Measurements from ENCODE around the gene ATG4A. TPM values are rescaled to one million over a fixed set of nuclear protein-coding genes. Genes with fewer than 3 reads are reported as not detected.

Gene ATG4A
- total and polyA plus RNA-seq, 2 of the 8 experiments (the other 6 are each of a cell fraction or from before 2014, with no cell fraction given) = 1.2 to 2.0 TPM

GRCh38 chrX:108169768-108170167 lies 78.2 kb downstream of the ATG4A start:
- Histone ChIP-seq H4K20me1 (replicated peaks in 1 of 2; ENCODE audit: control insufficient read depth in 1 of 2, insufficient read depth in 2 of 2, low read length in 2 of 2) (no peaks in the 10 kb centered on the region), H3K23ac (ENCODE audit: insufficient read length) (no peak overlapping the region), H3K56ac (replicated peaks; ENCODE audit: insufficient read length, low read depth, low read length) (no peak overlapping the region), H4K91ac (replicated peaks; ENCODE audit: insufficient read length, low read length) (no peak overlapping the region), H2BK20ac (ENCODE audit: low read length) (no peak overlapping the region), H3K36me3 (ENCODE audit: control insufficient read depth in 2 of 4, insufficient read depth in 4 of 4, low read length in 3 of 4) (no peaks in the 10 kb centered on the region; a peak in 2 of 8 replicates), H3K9me3 (ENCODE audit: insufficient read depth in 2 of 2, low read depth in 1 of 2, low read length in 1 of 2) (no peaks in the 10 kb centered on the region), H2BK5ac (ENCODE audit: low read depth, low read length) (no peak overlapping the region), H2BK12ac (ENCODE audit: low read depth, low read length) (no peak overlapping the region), H4K5ac (ENCODE audit: insufficient read length, low read depth, low read length) (no peak overlapping the region), H2AFZ (ENCODE audit: low read length) (no peak overlapping the region), H2AK5ac (ENCODE audit: low read depth, low read length) (no peak overlapping the region), H3K4me1 (replicated peaks in 1 of 4; ENCODE audit: control insufficient read depth in 3 of 4, insufficient read depth in 4 of 4, low read length in 3 of 4) (no peaks in the 10 kb centered on the region; a peak in 1 of 7 replicates), H3K79me1 (ENCODE audit: low read depth, low read length) (no peaks in the 10 kb centered on the region), H3K4me2 (ENCODE audit: insufficient read depth in 1 of 2, low read depth in 2 of 2, low read length in 2 of 2) (no peak overlapping the region), H3K4me3 (ENCODE audit: extremely low read depth in 1 of 4, insufficient read depth in 2 of 4, low read depth in 3 of 4, low read length in 4 of 4) (no peak overlapping the region), H3K27ac (ENCODE audit: low read depth, low read length) (no peak overlapping the region), H3K4ac (replicated peaks; ENCODE audit: insufficient read length, low read depth, low read length) (no peak overlapping the region), H3K79me2 (ENCODE audit: control insufficient read depth in 1 of 2, insufficient read depth in 2 of 2, low read length in 2 of 2) (no peaks in the 10 kb centered on the region), H3K23me2 (ENCODE audit: low read depth, low read length) (no peaks in the 10 kb centered on the region), H3K9ac (replicated peaks in 1 of 4; ENCODE audit: extremely low read depth in 1 of 4, low read depth in 3 of 4, low read length in 3 of 4) (no peak overlapping the region), H2BK120ac (replicated peaks; ENCODE audit: low read depth, low read length) (no peak overlapping the region), H2BK15ac (ENCODE audit: low read length) (no peak overlapping the region), H3K27me3 (replicated peaks in 1 of 4; ENCODE audit: control insufficient read depth in 3 of 4, extremely low read depth in 1 of 4, insufficient read depth in 3 of 4, low read length in 3 of 4) (no peaks in the 10 kb centered on the region), H4K8ac (ENCODE audit: extremely low read depth, insufficient read depth, low read length) (no peak overlapping the region), H3K14ac (ENCODE audit: insufficient read length) (no peak overlapping the region), H3K18ac (ENCODE audit: extremely low read depth, low read length) (no peak overlapping the region)
- ChIA-PET CTCF (ENCODE audit: partially characterized antibody) (interaction anchor here (1.2 to 1.5 kb wide), 2 partner anchors 14 to 134 kb away, joined by 3 read pairs; no protein-coding TSS in a partner anchor), POLR2A (ENCODE audit: partially characterized antibody) (no interaction called here)
- DNase-seq (ENCODE audit: low read depth in 1 of 2, low spot score in 2 of 2) (no peak), FAIRE-seq (no peak)
- WGBS, 2 experiments (ENCODE audit: extremely low coverage in 1 of 2, insufficient coverage in 1 of 2, insufficient read length in 1 of 2, insufficient replicate concordance in 2 of 2, low coverage in 1 of 2, low lambda C conversion rate in 2 of 2, missing lambda C conversion rate in 1 of 2) = 100% methylated on average over 3 of the region's 3 CpGs; no CpG with 5 or more reads in 1 of the 2 experiments
- TF ChIP-seq GTF2F1 (IDR thresholded peaks at IDR 0.05; ENCODE audit: borderline replicate concordance, low read depth, low read length) (no peak), POU5F1 (IDR thresholded peaks at IDR 0.05; ENCODE audit: low read depth, low read length) (no peak), RBBP5 (IDR thresholded peaks at IDR 0.05; ENCODE audit: borderline replicate concordance, low read depth, low read length) (no peak), SIX5 (IDR thresholded peaks at IDR 0.05; ENCODE audit: low read depth, low read length) (no peak), SAP30 (IDR thresholded peaks at IDR 0.05; ENCODE audit: insufficient read depth, insufficient replicate concordance, low read length) (no peak), CBX8 (IDR thresholded peaks at IDR 0.05; ENCODE audit: borderline replicate concordance, low read depth, low read length) (no peak), CTBP2 (IDR thresholded peaks at IDR 0.05; ENCODE audit: borderline replicate concordance, insufficient read depth, insufficient read length, low read length) (no peak), NANOG (IDR thresholded peaks at IDR 0.05; ENCODE audit: insufficient read depth, low read depth, low read length, poor library complexity, severe bottlenecking) (no peak), TCF12 (IDR thresholded peaks at IDR 0.05; ENCODE audit: low read depth, low read length) (no peak), TAF7 (optimal IDR thresholded peaks at IDR 0.05; ENCODE audit: borderline replicate concordance, low read depth, low read length) (no peak), CREB1 (IDR thresholded peaks at IDR 0.05) (no peak), BACH1 (IDR thresholded peaks at IDR 0.05; ENCODE audit: low read length) (no peak), KDM1A (IDR thresholded peaks at IDR 0.05; ENCODE audit: borderline replicate concordance, low read length) (no peak)

Measured in H1 (cell line).